ENCODE data around the gene USP3.
A peak's percentile ranks its signal among the peaks of the same experiment; 100 is the strongest.

The USP3 gene, protein sequence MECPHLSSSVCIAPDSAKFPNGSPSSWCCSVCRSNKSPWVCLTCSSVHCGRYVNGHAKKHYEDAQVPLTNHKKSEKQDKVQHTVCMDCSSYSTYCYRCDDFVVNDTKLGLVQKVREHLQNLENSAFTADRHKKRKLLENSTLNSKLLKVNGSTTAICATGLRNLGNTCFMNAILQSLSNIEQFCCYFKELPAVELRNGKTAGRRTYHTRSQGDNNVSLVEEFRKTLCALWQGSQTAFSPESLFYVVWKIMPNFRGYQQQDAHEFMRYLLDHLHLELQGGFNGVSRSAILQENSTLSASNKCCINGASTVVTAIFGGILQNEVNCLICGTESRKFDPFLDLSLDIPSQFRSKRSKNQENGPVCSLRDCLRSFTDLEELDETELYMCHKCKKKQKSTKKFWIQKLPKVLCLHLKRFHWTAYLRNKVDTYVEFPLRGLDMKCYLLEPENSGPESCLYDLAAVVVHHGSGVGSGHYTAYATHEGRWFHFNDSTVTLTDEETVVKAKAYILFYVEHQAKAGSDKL

DNA sequence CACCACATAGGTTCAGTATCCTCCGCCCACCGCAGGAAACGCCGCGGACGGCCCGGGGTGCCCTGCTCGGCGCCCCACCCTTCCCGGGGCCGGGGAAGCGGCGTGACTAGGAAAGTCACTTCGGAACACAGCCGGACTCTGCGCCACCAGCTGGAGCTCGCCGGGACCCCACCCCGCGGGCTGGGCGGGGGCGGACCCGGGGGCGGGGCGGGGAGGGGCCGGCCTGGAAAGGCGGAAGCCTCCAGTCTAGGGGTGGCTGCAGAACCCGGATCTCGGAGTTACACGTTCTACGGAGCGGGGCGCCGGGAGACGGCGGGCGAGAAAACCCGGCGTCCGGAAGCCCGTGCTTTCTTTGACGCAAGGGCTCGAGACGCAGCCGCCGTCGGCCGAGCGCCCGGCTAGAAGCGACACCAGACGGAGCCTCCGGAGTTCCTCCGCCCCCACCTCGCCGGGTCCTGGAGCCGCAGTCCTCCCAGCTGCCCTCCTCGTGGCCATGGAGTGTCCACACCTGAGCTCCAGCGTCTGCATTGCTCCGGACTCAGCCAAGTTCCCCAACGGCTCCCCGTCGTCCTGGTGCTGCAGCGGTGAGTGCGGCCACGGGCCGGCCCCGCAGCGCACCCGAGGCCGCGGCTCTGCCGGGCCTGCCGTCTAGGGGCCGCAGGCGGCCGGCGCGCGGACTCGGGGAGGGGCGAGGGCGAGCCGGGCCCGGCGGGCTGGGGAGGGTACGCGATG, at the start of gene USP3:
Gene USP3 (plus strand): TSS at position 347 of the 732 bp plus-strand sequence. CDS start 147 bp downstream, at position 494.
- DNase-seq (ENCODE audit: low spot score), result peak; percentile 94

DNA sequence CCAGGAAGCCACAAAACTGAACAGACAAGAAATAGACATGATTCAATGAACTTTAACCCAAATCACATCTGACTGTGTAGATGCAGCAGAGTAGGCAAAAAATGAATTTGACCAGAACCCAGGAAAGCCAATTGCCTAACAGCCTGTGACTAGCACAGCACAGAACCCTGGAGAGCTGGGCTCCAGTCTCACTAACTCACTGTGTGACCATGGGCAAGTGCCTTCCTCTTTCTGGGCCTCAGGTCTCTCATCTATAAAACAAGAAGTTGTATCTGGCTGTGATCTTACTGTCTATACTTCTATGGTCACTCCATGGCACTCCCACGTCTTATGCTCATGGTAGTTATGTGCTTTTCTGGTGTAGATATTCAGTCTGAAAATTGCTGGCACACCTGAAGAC, 48.1 kb upstream of the USP3 start:
- DNase-seq (ENCODE audit: low spot score), result no peak

GRCh38 chr15:63457379-63457778, 47.0 kb upstream of the USP3 start:
- no peak for DNase-seq (ENCODE audit: low spot score)

DNA sequence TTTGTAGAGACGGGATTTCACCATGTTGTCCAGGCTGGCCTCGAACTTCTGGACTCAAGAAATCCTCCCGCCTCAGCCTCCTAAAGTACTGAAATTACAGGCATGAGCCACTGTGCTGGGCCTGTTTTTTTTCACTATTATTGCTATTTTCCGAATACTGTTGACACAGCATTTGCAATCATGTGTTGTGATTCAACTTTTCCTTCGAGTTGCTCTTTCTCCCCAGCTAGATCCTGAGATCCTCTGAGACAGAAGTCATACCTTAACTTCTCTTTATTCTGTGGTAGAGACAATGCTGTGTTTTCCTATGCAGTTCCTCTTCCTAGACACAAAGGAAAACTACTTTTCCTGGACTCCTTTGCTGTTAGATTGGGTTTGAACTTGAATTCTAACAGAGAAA, 46.4 kb upstream of the USP3 start:
- no peak for DNase-seq (ENCODE audit: low spot score)

GRCh38 chr15:63458794-63459395, 45.5 kb upstream of the USP3 start:
- DNase-seq (ENCODE audit: low spot score), result no peak

- no peak for DNase-seq (ENCODE audit: low spot score)
Measured at GRCh38 chr15:63460210-63461155, 43.9 kb upstream of the USP3 start.

DNA sequence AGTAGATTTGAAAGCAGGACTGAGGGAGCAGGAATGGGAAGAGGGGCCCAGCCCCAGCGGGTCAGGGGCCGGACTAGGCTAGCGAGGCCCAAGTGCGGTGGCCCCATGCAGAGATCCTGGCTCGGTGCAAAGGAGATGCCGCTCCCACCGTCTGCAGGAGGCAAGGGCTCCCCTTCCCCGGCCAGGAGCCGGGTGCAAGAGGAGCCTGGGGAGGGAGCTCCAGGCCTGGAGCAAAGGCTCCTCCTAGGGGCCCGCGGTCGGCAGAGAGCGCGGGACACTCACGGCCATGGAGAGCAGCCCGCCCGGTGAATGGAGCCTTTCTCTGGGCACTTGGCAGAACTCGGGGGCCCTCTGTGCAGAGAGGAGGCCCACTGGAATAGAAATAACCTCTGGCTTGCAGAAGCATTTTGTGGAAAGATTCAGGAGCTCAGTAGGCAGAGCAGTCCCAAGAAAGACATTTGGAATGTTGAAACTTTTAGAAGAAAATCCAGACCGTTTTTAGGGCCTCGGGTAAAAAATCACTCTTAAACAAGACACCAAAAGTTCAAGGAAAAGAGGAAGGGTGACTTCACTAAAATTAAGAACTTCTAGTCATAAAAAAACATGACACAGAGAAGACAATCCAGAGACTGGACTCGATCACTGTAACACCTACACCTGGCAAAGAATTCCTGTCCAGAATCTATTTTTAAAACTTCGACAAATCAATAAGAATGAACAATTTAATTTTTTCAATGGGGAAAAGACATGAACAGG, 43.0 kb upstream of the USP3 start:
- no peak for DNase-seq (ENCODE audit: low spot score)

GRCh38 chr15:63462088-63462487, 42.3 kb upstream of the USP3 start:
- no peak for DNase-seq (ENCODE audit: low spot score)

DNA sequence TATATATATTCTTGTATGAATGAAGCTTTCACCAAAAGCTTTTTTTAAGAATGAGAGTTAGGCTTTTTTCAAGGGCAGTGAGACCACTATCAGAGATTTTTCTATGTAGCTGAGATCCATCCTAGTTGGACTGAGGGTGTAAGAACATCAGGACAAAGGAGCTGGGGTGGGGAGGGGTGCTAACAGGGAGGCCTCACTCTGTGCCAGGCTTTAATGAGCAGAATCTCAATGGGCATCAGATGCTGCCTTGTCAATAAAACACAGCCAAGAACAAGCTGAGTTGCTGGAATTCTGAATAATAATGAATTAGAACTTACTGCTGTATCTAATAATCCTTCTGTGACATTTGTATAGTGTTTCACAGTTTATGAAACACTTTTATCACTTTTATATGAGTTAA, 41.4 kb upstream of the USP3 start:
- DNase-seq (ENCODE audit: low spot score), result no peak

- no peak for DNase-seq (ENCODE audit: low spot score)
Measured at GRCh38 chr15:63463793-63464192, 40.6 kb upstream of the USP3 start.

DNA sequence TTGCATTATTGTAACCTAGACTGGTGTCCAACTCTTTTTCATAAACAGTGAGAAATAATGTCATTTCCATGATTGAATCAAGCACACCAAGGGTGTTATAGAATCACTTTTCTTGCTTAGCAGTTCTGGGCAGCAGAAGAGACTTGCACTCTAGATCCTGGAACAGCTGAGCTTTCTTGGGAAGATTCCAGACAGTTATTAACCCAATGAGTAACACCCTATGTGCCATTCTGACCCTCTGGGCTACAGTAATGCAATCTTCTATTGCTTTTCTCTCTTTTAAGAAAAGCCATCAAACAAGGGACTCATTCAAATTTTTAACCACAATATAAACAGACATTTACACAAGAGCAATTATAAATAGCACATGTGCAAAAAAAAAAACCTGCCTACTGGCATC, 39.3 kb upstream of the USP3 start:
- DNase-seq (ENCODE audit: low spot score), result no peak

GRCh38 chr15:63466378-63467192, 37.8 kb upstream of the USP3 start:
- peak; percentile 80 for DNase-seq (ENCODE audit: low spot score)

GRCh38 chr15:63469190-63469589, 35.2 kb upstream of the USP3 start:
- no peak for DNase-seq (ENCODE audit: low spot score)

DNA sequence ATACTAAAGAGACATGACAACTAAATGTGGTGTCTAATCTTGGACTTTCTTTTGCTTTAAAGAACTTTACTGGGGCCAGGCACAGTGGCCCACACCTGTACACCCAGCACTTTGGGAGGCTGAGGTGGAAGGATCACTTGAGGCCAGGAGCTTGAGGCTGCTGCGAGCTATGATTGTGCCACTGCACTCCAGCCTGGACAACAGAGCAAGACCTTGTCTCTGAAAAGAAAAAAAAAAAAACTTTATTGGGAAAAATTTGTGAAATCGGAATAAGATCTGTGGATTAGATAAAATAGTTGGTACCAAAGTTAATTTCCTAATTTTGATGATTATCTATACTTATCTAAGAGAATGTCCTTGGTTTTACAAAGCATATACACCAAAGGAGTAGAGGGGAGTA, 34.4 kb upstream of the USP3 start:
- no peak for DNase-seq (ENCODE audit: low spot score)

DNA sequence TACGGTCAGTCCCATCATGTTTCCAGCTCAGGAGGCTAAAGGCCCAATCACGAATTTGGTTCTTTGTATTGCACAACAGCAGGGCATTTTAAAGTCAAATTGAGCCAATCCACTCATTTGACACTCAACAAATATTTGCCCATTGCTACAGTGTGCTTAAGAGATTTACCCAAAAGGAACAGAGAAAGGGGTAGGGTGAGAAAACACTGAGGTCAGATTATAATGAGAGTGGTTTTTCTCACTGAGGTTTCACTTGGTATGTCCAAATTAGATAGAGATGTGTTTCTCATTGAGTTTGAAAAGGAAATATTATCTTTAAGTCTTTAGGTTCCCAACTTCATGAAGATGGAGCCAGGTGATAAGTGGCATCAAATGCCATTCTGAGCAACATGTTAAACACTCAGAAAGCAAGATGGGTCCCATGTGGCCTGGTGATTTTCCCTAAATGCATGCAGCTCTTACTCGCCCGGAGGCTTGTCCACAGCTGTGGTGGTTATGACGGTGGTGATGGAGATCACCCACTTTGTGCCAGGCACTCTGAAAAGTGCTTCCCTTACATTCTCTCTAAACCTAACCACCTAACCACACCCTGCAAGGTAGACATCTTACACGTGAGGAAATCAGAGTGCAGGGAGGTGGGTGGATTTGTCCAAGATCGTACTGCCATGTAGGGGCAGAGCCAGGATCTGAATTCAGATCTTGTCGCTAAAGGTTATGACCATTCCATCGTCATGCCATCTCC, 31.2 kb upstream of the USP3 start:
- no peak for DNase-seq (ENCODE audit: low spot score)

DNA sequence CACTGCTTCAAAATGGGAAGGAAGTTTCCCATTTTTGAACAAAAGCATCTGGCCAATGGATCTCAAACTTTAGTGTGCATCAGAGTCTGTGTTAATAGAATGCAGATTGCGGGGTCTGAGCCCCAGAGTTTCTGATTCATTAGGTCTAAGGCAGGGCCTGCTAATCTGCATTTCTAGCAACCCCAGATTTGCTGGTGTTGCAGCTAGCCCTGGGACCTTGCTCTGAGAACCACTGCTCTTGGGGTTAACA, 30.7 kb upstream of the USP3 start:
- no peak for DNase-seq (ENCODE audit: low spot score)

DNA sequence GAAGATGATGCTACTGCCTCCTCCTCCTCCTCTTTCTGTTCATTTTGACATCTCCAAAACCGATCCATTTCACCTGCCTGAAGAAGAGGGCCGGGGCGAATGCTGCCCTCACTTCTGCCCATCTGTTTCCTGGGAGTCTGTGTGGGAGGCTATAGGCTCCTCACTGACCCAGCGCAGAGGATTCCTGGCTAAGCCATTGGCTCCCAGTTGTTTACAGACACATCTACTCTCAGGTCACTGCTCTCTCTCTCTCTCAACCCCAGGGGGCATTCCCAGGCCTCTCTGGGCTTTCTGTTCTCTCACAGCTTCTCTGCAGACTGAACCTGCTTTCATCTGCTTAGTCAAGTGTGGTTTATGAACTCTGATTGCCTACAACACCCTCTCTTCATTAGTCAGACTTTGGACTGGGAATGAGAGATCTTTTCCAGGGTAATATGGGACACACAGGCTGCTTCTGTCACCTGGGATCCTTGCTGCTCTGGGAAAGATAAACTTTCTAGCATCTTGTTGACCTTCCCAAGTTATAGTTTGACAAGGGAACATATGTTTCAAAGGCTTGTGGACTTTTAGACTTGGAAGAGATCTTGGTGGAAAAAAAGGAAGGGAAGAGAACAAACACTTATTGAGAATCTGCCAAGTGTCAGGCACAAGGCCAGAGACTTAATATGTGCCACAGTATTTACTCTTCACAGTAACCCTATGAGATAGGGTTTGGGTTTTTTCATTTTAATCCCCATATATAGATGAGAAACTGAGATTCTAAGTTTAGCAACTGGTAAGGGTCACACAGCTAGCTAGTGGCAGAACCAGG, 30.2 kb upstream of the USP3 start:
- peak; percentile 67 for DNase-seq (ENCODE audit: low spot score)

DNA sequence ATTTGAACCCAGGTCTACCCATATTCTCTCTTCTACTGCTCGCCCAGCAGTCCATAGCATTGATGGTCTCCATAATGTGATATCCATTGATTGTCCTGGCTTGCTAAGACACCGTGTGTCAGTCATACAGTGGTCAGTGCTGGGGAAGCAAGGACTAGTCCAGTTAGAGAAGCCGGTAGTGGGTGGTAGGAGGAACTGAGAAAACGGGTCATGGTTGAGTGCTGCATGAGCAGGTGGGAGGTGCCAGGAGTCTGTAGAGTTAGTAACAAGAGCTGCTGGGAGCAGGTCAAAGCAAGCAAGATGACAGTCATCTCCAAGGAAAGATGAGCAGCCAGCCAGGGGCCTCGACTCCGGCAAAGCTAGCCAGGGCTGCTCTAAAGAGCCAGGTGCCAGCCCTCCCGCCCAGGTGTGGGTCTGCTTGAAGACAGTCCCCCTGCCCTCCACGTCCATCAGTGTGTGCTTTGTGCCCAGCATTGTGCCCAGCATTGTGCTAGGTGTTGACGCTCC, 29.5 kb upstream of the USP3 start:
- no peak for DNase-seq (ENCODE audit: low spot score)

- DNase-seq (ENCODE audit: low spot score), result no peak
Measured at GRCh38 chr15:63475707-63476106, 28.7 kb upstream of the USP3 start.

Measured in CD4-positive, alpha-beta T cell treated with Interleukin-6 at 100 ng/mL for 8 hours (primary cell).